Stimulated activated CD8-positive, alpha-beta memory T cell treated with anti-CD3 and anti-CD28 coated beads, Interleukin-12 subunit alpha, Interleukin-12 subunit beta, amount 100 ng/mL, for 24 hours (primary cell): ENCODE data around the gene MED15.
"Not testable (repeated sequence)": the region's sequence is repeated elsewhere in the genome, so short reads cannot be mapped to it uniquely, and the experiment has no call there.

Experiments used
- DNase-seq: peaks from one replicate; pipeline ENCODE4 v3.0.0-alpha.2; 2020; ENCODE audit errors: extremely low read depth

Gene MED15

GRCh38 chr22:20532256-20532993, 25.0 kb downstream of the MED15 start:
- no peak for DNase-seq

- DNase-seq: no peak
Measured at GRCh38 chr22:20533095-20533878, 25.9 kb downstream of the MED15 start.

- DNase-seq: no peak
Measured at GRCh38 chr22:20533879-20534265, 26.5 kb downstream of the MED15 start.

- DNase-seq: no peak
Measured at GRCh38 chr22:20536590-20537324, 29.3 kb downstream of the MED15 start.

- no peak for DNase-seq
Measured at GRCh38 chr22:20537325-20537756, 29.9 kb downstream of the MED15 start.

- no peak for DNase-seq
Measured at GRCh38 chr22:20537983-20538382, 30.6 kb downstream of the MED15 start.

- not testable (repeated sequence) for DNase-seq
Measured at GRCh38 chr22:20538875-20539274, 31.5 kb downstream of the MED15 start.

- DNase-seq: no peak
Measured at GRCh38 chr22:20542055-20542454, 34.6 kb downstream of the MED15 start.

GRCh38 chr22:20542736-20543135, 35.3 kb downstream of the MED15 start:
- no peak for DNase-seq

- not testable (repeated sequence) for DNase-seq
Measured at GRCh38 chr22:20545318-20545634, 37.9 kb downstream of the MED15 start.

- DNase-seq: no peak
Measured at GRCh38 chr22:20545681-20546521, 38.5 kb downstream of the MED15 start.

- no peak for DNase-seq
Measured at GRCh38 chr22:20546541-20546950, 39.1 kb downstream of the MED15 start.

GRCh38 chr22:20547029-20547428, 39.6 kb downstream of the MED15 start:
- DNase-seq: no peak

GRCh38 chr22:20548806-20549205, 41.4 kb downstream of the MED15 start:
- DNase-seq: no peak

GRCh38 chr22:20549232-20549841, 41.9 kb downstream of the MED15 start:
- DNase-seq: no peak

- no peak for DNase-seq
Measured at GRCh38 chr22:20550057-20550817, 42.8 kb downstream of the MED15 start.

GRCh38 chr22:20550851-20551744, 43.7 kb downstream of the MED15 start:
- no peak for DNase-seq

- DNase-seq: no peak
Measured at GRCh38 chr22:20551805-20552442, 44.5 kb downstream of the MED15 start.
